ENCODE measurements around the gene TSSK1B. TPM values are rescaled to one million over a fixed set of nuclear protein-coding genes. Genes with fewer than 3 reads are reported as not detected.
"Not testable (repeated sequence)": the region's sequence is repeated elsewhere in the genome, so short reads cannot be mapped to it uniquely, and the experiment has no call there.

The TSSK1B gene
- total RNA-seq (2014; rRNA removed; shearing (Covaris generic)) = not detected in 2 replicates

DNA sequence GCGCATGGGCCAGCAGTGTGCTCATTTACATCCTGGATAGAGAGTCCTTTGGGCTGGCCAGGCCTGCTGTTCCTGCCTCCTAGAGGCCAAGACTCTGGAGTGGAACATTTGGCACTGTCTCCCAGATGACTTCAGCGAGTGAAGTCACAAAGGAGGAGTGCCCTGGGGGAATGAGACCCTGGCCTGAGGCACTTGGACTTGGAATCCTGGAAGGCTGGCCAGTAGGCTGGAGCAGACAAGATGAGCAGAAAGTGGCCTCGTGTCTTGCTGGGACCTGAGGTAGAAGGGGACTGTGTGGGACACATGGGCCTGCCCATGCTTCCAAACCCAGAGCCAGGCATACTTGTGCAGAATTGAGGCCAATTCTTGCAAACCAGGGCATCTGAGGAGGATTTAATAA is at the start of gene TSSK1B:
Gene TSSK1B (minus strand): TSS at position 101 of the 400 bp plus-strand sequence. CDS start 150 bp downstream, outside the sequence.
- in situ Hi-C loops (cut with HindIII; ENCODE audit: low sequenced_read_pairs) = no loop called here
- no peak for DNase-seq (ENCODE audit: low spot score)

DNA sequence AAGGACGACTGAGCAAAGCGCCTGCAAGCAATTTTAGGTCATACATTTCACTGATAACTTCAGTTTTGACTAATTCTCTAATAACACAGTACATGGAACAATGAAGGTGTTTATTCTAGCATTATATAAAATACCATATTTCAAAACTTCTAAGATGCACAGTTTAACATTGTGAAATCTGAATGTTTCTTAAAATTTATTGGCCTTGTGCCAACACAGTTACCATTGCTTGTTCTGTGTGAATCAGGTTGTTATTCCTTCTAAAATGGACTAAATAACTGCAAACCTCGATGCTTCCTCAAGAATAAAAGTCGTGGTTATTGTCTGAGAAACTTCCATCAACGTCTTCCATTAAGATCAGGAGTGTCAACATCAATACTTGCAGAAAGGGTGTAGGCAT is 45.5 kb upstream of the TSSK1B start:
- in situ Hi-C loops (cut with HindIII; ENCODE audit: low sequenced_read_pairs) = no loop called here
- DNase-seq (ENCODE audit: low spot score) = no peak

DNA sequence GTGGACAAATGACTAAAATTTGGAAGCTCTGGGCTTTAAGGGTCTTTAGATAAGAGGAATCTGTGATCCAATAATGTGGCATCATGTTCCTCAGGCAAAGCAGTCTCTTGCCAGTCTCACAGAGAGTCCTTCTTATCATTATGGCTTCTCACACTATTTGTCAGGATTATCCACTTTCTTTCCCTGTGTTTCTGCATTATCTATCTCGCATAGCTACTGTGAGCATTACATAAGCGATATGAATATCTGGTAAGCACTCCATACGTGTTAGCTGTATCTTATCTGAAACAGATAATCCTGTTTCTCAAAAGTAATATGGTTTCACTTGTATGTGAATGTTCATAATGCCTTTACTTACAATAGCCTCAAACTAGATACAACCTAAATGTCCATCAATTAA is 43.9 kb upstream of the TSSK1B start:
- in situ Hi-C loops (cut with HindIII; ENCODE audit: low sequenced_read_pairs) = no loop called here
- no peak for DNase-seq (ENCODE audit: low spot score)

- no peak for DNase-seq (ENCODE audit: low spot score)
- in situ Hi-C loops (cut with HindIII; ENCODE audit: low sequenced_read_pairs) = no loop called here
These were observed 39.4 kb upstream of the TSSK1B start for GRCh38 chr5:113474100-113474728.

- no peak for DNase-seq (ENCODE audit: low spot score)
- in situ Hi-C loops (cut with HindIII; ENCODE audit: low sequenced_read_pairs) = no loop called here
These were observed 28.2 kb upstream of the TSSK1B start for GRCh38 chr5:113463032-113463431.

GRCh38 chr5:113457106-113457505 is 22.3 kb upstream of the TSSK1B start:
- in situ Hi-C loops (cut with HindIII; ENCODE audit: low sequenced_read_pairs); DNase-seq (ENCODE audit: low spot score): not testable (repeated sequence)

DNA sequence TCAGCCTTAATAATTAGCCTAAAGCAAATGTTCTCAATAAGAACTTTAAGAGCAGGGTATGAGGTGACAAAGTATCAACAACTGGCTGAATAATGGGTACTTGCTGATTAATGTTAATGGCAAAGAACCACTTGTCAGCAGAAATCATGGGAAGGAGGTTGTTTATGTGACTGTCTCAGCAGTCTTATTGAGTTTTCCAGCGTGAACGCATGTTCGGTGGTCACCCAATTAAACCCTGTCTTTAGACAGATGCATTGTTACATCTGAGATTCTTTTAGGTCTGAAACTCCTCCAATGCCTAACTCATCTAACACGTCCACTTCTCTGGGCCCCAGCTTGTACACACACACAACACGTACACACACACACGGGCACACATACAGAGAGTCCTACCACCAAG is 18.2 kb upstream of the TSSK1B start:
- in situ Hi-C loops (cut with HindIII; ENCODE audit: low sequenced_read_pairs) = no loop called here
- DNase-seq (ENCODE audit: low spot score) = no peak

DNA sequence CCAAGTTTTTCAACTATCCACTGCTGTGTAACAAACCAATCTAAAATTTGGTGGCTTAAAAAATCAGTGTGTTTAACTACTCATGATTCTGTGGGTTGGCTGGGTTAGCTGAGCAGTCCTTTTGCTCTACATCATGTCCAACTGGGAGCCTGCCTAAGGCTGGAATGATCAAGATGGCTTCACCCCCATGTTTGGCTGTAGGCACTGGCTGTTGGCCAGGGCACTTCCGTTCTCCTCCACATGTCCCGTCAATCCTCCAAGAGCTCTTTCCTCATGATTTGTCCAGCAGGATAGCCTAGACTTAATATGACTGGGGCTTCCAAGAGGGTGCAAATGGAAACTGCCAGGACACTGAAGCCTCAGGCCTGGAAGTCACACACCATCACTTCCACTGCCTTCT is 17.0 kb upstream of the TSSK1B start:
- in situ Hi-C loops (cut with HindIII; ENCODE audit: low sequenced_read_pairs) = no loop called here
- peak; percentile 41 for DNase-seq (ENCODE audit: low spot score)

- DNase-seq (ENCODE audit: low spot score) = no peak
- in situ Hi-C loops (cut with HindIII; ENCODE audit: low sequenced_read_pairs) = no loop called here
These were observed 16.1 kb upstream of the TSSK1B start for GRCh38 chr5:113450929-113451328.

DNA sequence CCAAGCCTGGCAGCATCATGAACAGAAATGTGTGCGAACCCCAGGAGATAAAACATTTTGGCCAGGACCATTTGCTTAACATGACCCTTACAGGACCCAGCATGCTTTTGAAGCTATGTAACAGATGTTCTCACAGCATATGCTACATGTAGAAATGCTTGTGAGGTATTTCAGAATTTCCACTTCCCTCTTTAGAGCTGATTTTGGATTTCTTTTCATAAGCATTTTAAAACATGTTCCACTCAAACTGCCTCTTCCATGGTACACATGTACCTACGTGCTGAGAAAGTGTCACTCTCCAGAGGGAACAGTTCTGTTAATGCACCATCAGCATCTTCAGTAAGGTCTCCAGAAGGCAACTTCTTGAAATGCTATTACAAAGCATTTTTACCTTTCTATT is 15.7 kb upstream of the TSSK1B start:
- in situ Hi-C loops (cut with HindIII; ENCODE audit: low sequenced_read_pairs) = no loop called here
- no peak for DNase-seq (ENCODE audit: low spot score)

DNA sequence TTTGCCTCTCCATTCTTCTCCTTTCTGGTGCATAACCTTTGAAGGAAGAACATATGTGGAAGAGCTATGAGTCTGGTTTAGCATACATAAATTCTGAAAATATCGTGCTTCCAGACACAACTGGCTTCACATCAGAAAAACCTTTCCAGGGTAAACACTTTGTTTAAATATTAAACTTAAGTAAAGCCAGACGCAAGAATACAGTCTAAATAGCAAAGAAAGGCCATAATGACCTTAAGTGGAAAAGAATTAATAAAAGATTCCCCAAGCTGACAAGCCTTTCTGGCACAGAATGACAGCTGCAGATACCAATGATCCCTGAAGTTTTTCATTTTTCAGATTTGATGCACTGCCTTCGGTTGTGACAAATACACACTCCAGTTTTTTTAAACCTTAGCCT is 13.5 kb upstream of the TSSK1B start:
- no peak for DNase-seq (ENCODE audit: low spot score)
- in situ Hi-C loops (cut with HindIII; ENCODE audit: low sequenced_read_pairs) = no loop called here

GRCh38 chr5:113447498-113448050 is 12.8 kb upstream of the TSSK1B start:
- peak; percentile 81 for DNase-seq (ENCODE audit: low spot score)
- in situ Hi-C loops (cut with HindIII; ENCODE audit: low sequenced_read_pairs) = no loop called here

GRCh38 chr5:113446358-113446927 is 11.7 kb upstream of the TSSK1B start:
- no peak for DNase-seq (ENCODE audit: low spot score)
- in situ Hi-C loops (cut with HindIII; ENCODE audit: low sequenced_read_pairs) = no loop called here

GRCh38 chr5:113437111-113437510 is 2.3 kb upstream of the TSSK1B start:
- DNase-seq (ENCODE audit: low spot score) = no peak
- in situ Hi-C loops (cut with HindIII; ENCODE audit: low sequenced_read_pairs) = no loop called here

- DNase-seq (ENCODE audit: low spot score) = peak; percentile 23
- in situ Hi-C loops (cut with HindIII; ENCODE audit: low sequenced_read_pairs) = no loop called here
These were observed 786 bp upstream of the TSSK1B start for GRCh38 chr5:113435575-113435974.

GRCh38 chr5:113433862-113434612 is 752 bp downstream of the TSSK1B start:
- no peak for DNase-seq (ENCODE audit: low spot score)
- in situ Hi-C loops (cut with HindIII; ENCODE audit: low sequenced_read_pairs) = no loop called here

DNA sequence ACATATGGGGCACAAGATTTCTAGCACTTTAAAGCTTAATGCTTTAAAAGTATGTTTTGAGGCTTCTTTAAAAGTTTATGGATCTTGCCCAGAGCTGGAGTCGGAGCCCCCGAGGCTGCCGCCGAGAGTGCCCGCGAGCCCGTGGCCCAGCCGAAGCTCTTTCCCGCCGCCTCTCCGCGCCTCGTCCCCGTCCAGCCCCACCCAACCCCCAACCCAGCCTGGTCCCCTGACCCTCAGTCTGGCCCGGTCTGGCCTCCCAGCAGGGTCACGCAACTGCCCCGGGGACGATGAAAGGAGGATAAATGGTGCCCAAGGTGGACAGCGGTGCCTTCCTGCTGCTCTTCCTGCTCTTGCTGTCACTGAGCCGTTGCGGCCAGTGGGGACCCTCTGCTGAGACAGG is 1.7 kb downstream of the TSSK1B start:
- DNase-seq (ENCODE audit: low spot score) = no peak
- in situ Hi-C loops (cut with HindIII; ENCODE audit: low sequenced_read_pairs) = no loop called here

DNA sequence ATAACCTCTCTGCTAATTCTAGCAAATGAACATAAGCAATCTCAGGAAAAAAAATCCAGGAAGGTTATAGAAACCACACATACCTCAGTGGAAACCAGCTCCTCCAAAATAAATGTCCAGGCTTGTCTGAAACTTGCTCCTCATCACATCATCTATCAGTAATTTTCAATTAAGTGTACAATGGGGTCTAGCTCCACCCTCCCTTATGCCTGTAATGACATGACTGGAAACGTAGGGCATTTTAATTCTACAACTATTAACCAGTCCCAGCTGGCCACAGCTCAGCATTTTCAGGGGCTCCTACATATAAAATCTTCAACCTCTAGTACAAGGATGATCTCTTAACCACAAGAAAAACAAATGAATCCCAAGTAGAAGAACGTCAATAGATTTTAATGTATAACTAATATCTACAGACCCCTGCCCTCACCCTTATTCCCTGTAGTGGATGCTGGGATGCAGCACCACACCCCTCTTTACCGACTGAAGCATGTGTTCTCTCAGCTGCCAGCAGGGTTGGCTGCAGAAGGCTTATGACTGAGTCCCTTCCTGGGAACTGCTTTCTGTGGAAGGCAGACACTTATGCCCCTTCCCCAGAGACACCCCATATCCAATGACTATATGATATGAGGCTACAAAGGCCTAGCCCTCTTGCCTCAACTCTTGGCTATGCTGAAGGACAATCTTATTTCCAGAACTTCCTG is 6.8 kb downstream of the TSSK1B start:
- in situ Hi-C loops (cut with HindIII; ENCODE audit: low sequenced_read_pairs) = no loop called here

DNA sequence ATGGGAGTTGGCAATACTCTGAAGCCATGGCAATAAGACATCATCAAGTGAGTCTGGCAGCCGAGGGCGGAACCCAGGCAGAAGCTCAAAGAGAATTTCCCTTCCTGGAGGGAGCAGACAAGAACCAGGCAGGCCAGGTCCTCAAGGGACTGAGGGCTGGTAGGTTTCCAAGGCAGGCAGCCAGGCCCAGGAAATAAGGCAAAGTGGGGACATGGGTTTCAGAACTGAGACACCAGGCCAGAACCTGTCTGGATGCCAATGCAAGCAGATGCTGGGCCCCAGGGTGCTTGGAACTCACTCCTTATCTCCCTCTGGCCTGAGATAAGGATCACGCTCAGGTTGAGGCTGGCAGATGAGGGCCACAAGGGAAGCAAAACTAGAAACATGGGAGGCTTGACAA is 8.9 kb downstream of the TSSK1B start:
- in situ Hi-C loops (cut with HindIII; ENCODE audit: low sequenced_read_pairs) = no loop called here
- DNase-seq (ENCODE audit: low spot score) = peak; percentile 89

More for the DNA sequence above, 6.8 kb downstream of the TSSK1B start:
- DNase-seq (ENCODE audit: low spot score) = no peak

DNA sequence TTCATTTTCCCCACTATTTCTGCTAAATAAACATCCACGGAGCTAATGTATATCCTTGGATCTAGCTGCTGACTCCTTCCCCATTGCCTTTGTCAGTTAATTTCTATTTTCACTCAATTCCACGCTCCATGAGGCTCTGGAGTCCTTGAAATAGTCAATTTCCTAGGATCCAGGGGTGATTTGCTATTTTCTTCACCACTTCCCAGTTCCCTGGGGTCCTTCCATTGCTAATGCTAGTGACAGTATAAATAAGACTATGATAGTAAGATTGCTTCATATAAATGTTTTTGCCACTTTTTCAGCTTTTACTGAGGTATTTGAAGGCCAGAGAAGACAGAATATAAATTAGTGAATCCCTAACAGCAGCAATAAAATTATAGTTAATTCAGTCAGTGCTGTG is 13.1 kb downstream of the TSSK1B start:
- in situ Hi-C loops (cut with HindIII; ENCODE audit: low sequenced_read_pairs) = no loop called here
- DNase-seq (ENCODE audit: low spot score) = no peak
